HEK293 (cell line): Measurements from ENCODE around the gene SULT1C3.

Source experiments
- KLF10 ChIP-seq: fragments of 450-650 bp; IDR thresholded peaks from 2 replicates; pipeline ENCODE4 v1.5.1; 2018; ENCODE audit warnings: missing biosample characterization, mild to moderate bottlenecking, missing genetic modification characterization
- MZF1 ChIP-seq: fragments of 450-650 bp; formaldehyde crosslinking; IDR thresholded peaks from 2 replicates; pipeline ENCODE4 v1.5.1; 2017; ENCODE audit warnings: missing biosample characterization, missing genetic modification characterization, borderline replicate concordance
- ZBTB6 ChIP-seq: fragments of 450-650 bp; formaldehyde crosslinking; IDR thresholded peaks from 2 replicates; pipeline ENCODE4 v1.5.1; 2017; ENCODE audit warnings: missing biosample characterization, missing genetic modification characterization
- ZFP41 ChIP-seq: fragments of 450-650 bp; formaldehyde crosslinking; IDR thresholded peaks from 2 replicates; pipeline ENCODE4 v1.5.1; 2016; ENCODE audit warnings: missing biosample characterization, missing genetic modification characterization, borderline replicate concordance
- ZNF138 ChIP-seq: fragments of 450-650 bp; formaldehyde crosslinking; IDR thresholded peaks from 2 replicates; pipeline ENCODE4 v1.5.1; 2016; ENCODE audit warnings: missing biosample characterization, missing genetic modification characterization, borderline replicate concordance

DNA sequence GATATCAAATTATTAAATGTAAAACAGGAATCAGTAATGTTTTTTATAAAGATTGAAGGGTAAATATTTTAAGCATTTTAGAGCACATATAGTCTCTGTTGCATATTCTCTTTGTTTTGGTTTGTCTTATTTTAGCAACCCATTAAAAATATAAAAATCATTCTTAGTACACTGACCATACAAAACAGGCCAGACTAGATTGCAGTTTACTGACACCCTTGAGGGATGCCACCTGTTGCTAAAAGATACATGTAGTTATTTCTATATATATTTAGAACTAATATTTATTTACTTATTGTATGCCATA, 44.7 kb upstream of the SULT1C3 start:
- TF ChIP-seq KLF10 (tag by site-specific recombination) (no peak), ZFP41 (tag by site-specific recombination) (no peak), ZBTB6 (tag by site-specific recombination) (no peak), ZNF138 (no peak), MZF1 (tag by site-specific recombination) (no peak)
